ENCODE data around the gene GRK5. TPM values are rescaled to one million over a fixed set of nuclear protein-coding genes. Genes with fewer than 3 reads are reported as not detected.

GRK5 gene
- total RNA-seq, 4 donors from 2014 or later, result 10.0 to 61.9 (median 18.1) TPM

GRCh38 chr10:119166118-119166500 is 41.3 kb upstream of the GRK5 start:
- Histone ChIP-seq H3K9me3 (no peaks in the 10 kb centered on the region), H3K36me3 (peaks cover 0 to 39% (median 0%) of the 10 kb centered on the region in 3 donors), H3K27ac (peak overlapping the region; percentile 81 to 94 (median 89)), H3K27me3 (no peaks in the 10 kb centered on the region), H3K4me1 (peaks cover 0 to 7% (median 2%) of the 10 kb centered on the region in 4 donors), H3K4me3 (peak overlapping the region; percentile 62 to 94 (median 73))
- DNase-seq, result no peak
- TF ChIP-seq, protein P1, sequence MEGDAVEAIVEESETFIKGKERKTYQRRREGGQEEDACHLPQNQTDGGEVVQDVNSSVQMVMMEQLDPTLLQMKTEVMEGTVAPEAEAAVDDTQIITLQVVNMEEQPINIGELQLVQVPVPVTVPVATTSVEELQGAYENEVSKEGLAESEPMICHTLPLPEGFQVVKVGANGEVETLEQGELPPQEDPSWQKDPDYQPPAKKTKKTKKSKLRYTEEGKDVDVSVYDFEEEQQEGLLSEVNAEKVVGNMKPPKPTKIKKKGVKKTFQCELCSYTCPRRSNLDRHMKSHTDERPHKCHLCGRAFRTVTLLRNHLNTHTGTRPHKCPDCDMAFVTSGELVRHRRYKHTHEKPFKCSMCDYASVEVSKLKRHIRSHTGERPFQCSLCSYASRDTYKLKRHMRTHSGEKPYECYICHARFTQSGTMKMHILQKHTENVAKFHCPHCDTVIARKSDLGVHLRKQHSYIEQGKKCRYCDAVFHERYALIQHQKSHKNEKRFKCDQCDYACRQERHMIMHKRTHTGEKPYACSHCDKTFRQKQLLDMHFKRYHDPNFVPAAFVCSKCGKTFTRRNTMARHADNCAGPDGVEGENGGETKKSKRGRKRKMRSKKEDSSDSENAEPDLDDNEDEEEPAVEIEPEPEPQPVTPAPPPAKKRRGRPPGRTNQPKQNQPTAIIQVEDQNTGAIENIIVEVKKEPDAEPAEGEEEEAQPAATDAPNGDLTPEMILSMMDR (IDR thresholded peaks at IDR 0.05), result no peak
- no peak for TF ChIP-seq POLR2A (IDR thresholded peaks at IDR 0.05)

DNA sequence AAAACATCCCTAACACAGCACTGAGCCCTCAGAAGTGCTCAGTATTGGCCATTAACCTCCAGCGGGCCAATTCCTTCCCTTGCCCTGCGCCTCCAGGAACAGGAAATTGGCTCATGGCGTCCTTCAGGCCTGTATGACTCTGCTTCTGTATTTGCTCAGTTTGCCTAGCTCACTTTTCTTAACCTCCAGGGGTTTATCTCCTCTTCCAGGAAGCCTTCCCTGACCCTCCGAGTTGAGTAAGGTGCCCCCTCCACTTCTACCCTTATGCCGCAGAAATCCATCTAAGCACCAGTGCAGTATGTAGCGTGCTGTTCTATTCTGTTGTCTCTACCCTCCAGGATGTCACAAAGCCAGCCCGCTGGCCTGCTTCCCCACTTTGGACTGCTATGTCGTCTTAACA is 40.8 kb upstream of the GRK5 start:
- DNase-seq, result no peak
- H3K4me1 ChIP-seq, result peaks cover 0 to 7% (median 2%) of the 10 kb centered on the region in 4 donors
- H3K4me3 ChIP-seq, result no peak overlapping the region
- peaks cover 0 to 43% (median 0%) of the 10 kb centered on the region in 3 donors for H3K36me3 ChIP-seq
- H3K27ac ChIP-seq, result peak overlapping the region in 3 of 4 donors; percentile 81 to 94 (median 87)
- TF ChIP-seq, protein P1 (IDR thresholded peaks at IDR 0.05), result no peak
- TF ChIP-seq POLR2A (IDR thresholded peaks at IDR 0.05), result no peak
- no peaks in the 10 kb centered on the region for H3K27me3 ChIP-seq
- no peaks in the 10 kb centered on the region for H3K9me3 ChIP-seq

GRCh38 chr10:119167041-119167440 is 40.3 kb upstream of the GRK5 start:
- Histone ChIP-seq H3K27ac (no peak overlapping the region), H3K9me3 (no peaks in the 10 kb centered on the region)
- TF ChIP-seq, protein P1 (IDR thresholded peaks at IDR 0.05), result no peak
- TF ChIP-seq POLR2A (IDR thresholded peaks at IDR 0.05), result no peak

GRCh38 chr10:119174109-119174508 is 33.3 kb upstream of the GRK5 start:
- no peaks in the 10 kb centered on the region for H3K27me3 ChIP-seq
- TF ChIP-seq, protein P1 (IDR thresholded peaks at IDR 0.05), result no peak
- no peak for TF ChIP-seq POLR2A (IDR thresholded peaks at IDR 0.05)
- DNase-seq, result no peak
- no peak overlapping the region for H3K4me3 ChIP-seq
- no peak overlapping the region for H3K27ac ChIP-seq
- peaks cover 0 to 21% (median 6%) of the 10 kb centered on the region in 4 donors for H3K4me1 ChIP-seq
- peaks cover 0 to 53% (median 0%) of the 10 kb centered on the region in 3 donors for H3K36me3 ChIP-seq
- H3K9me3 ChIP-seq, result no peaks in the 10 kb centered on the region

More at GRCh38 chr10:119167041-119167440, 40.3 kb upstream of the GRK5 start:
- Histone ChIP-seq H3K4me3 (no peak overlapping the region), H3K4me1 (peaks cover 0 to 7% (median 2%) of the 10 kb centered on the region in 4 donors), H3K27me3 (no peaks in the 10 kb centered on the region), H3K36me3 (peaks cover 0 to 48% (median 0%) of the 10 kb centered on the region in 3 donors)
- DNase-seq, result no peak

DNA sequence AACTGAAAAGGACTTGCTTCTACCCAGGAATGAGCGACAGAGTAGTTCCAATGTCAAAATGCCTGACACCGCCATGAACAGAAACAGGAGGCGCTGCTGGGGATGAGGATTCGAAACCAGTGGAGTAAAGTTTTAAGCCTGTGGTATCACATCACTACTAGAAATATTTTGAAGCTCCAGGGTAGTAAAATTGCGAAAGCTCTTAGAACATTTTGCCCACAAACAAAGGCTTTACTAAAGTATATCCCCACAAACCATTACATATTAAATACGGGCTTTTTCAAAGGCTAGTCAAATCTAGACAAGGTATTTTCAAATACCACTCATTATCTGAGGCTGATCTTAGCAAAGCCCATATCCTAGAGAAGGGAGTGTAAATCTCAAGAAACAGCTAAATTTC is 31.2 kb upstream of the GRK5 start:
- no peaks in the 10 kb centered on the region for H3K9me3 ChIP-seq
- DNase-seq, result no peak
- no peak overlapping the region for H3K4me3 ChIP-seq
- peaks cover 0 to 33% (median 0%) of the 10 kb centered on the region in 3 donors for H3K36me3 ChIP-seq
- TF ChIP-seq, protein P1 (IDR thresholded peaks at IDR 0.05), result no peak
- TF ChIP-seq POLR2A (IDR thresholded peaks at IDR 0.05), result no peak
- H3K27ac ChIP-seq, result no peak overlapping the region
- H3K27me3 ChIP-seq, result no peaks in the 10 kb centered on the region
- H3K4me1 ChIP-seq, result peaks cover 0 to 21% (median 6%) of the 10 kb centered on the region in 4 donors

Measured in Peyer's patch (tissue), 4 donors.